HG03159 (cell line): ENCODE data around the gene PDE4B.
"Not testable (repeated sequence)": the region's sequence is repeated elsewhere in the genome, so short reads cannot be mapped to it uniquely, and the experiment has no call there.

Experiments used
- ATAC-seq: cut with Tn5 transposase; IDR thresholded peaks from one replicate; pipeline ENCODE4 v1.9.1; 2021; ENCODE audit warnings: mild to moderate bottlenecking, moderate library complexity; ENCODE audit not compliant: unreplicated experiment

PDE4B gene

GRCh38 chr1:65990161-65990560 is 197.5 kb downstream of the PDE4B start:
- no peak for ATAC-seq

- no peak for ATAC-seq
These were observed 199.0 kb downstream of the PDE4B start for GRCh38 chr1:65991694-65992093.

GRCh38 chr1:65992165-65992821 is 199.6 kb downstream of the PDE4B start:
- no peak for ATAC-seq

GRCh38 chr1:65992831-65993271 is 200.2 kb downstream of the PDE4B start:
- no peak for ATAC-seq

GRCh38 chr1:65994223-65994622 is 201.5 kb downstream of the PDE4B start:
- ATAC-seq = no peak

GRCh38 chr1:65995336-65995735 is 202.6 kb downstream of the PDE4B start:
- ATAC-seq = no peak

- no peak for ATAC-seq
These were observed 203.2 kb downstream of the PDE4B start for GRCh38 chr1:65995928-65996327.

- ATAC-seq = no peak
These were observed 205.0 kb downstream of the PDE4B start for GRCh38 chr1:65997693-65998092.

GRCh38 chr1:65998763-65999583 is 206.3 kb downstream of the PDE4B start:
- ATAC-seq = no peak

GRCh38 chr1:66000033-66000637 is 207.4 kb downstream of the PDE4B start:
- ATAC-seq = no peak

- ATAC-seq = no peak
These were observed 211.0 kb downstream of the PDE4B start for GRCh38 chr1:66003690-66004089.

- not testable (repeated sequence) for ATAC-seq
These were observed 213.8 kb downstream of the PDE4B start for GRCh38 chr1:66006534-66006933.

GRCh38 chr1:66012106-66012784 is 219.6 kb downstream of the PDE4B start:
- ATAC-seq = no peak

- no peak for ATAC-seq
These were observed 220.7 kb downstream of the PDE4B start for GRCh38 chr1:66013371-66013770.

GRCh38 chr1:66022904-66023620 is 230.4 kb downstream of the PDE4B start:
- no peak for ATAC-seq

- ATAC-seq = no peak
These were observed 232.5 kb downstream of the PDE4B start for GRCh38 chr1:66025188-66025587.

- no peak for ATAC-seq
These were observed 235.3 kb downstream of the PDE4B start for GRCh38 chr1:66028035-66028434.

GRCh38 chr1:66033781-66034180 is 241.1 kb downstream of the PDE4B start:
- ATAC-seq = no peak

GRCh38 chr1:66035616-66036245 is 243.0 kb downstream of the PDE4B start:
- ATAC-seq = no peak

GRCh38 chr1:66041654-66042053 is 249.0 kb downstream of the PDE4B start:
- no peak for ATAC-seq
